ENCODE measurements around the gene STK10. TPM values are rescaled to one million over a fixed set of nuclear protein-coding genes. Genes with fewer than 3 reads are reported as not detected.

STK10 gene
- total and polyA plus RNA-seq, 2 experiments from 2014 or later: 21.2 to 28.9 TPM

DNA sequence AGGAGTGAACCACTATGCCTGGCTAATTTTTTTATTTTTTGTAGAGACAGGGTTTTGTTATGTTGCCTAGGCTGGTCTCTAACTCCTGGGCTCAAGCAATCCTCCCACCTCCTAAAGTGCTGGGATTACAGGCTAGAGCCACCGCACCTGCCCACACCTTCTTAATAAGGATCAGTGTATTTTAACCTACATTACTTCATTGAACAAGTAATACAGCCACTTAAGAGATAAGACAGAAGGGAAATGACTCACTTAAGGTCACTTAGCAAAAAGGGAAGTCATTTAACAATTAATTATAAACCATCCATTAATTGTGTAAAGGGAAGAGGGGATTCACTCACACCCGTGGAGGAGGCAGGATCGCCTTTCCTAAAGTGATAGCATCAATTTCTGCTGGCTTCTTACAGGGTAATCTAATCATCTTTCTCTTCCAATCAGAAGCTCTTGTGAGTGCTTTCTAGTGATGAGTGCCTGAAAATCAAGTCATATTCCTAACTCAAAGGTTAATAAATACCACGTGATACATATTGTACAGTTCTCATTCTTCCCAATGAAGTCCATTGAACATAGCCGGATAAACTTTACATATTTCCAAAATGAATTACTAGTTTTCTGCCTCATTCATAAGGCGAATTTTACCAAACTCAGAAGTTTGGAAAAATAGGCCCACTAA, 185.0 kb downstream of the STK10 start:
- peaks cover 33% of the 10 kb centered on the region for H3K4me1 ChIP-seq (ENCODE audit: insufficient read depth)
- no peaks in the 10 kb centered on the region for H3K27me3 ChIP-seq (replicated peaks; ENCODE audit: insufficient read depth)
- peaks cover 38% of the 10 kb centered on the region for H3F3A ChIP-seq (ENCODE audit: insufficient read depth)
- H3K27ac ChIP-seq: 0 out of 2 replicates have a peak overlapping the region, but pooled peaks have one; percentile 14
- no peak overlapping the region for H2AFZ ChIP-seq
- no peak for DNase-seq
- TF ChIP-seq EZH2 (IDR thresholded peaks at IDR 0.05; ENCODE audit: insufficient read depth, poor library complexity, severe bottlenecking): no peak
- TF ChIP-seq EZH2phosphoT487 (IDR thresholded peaks at IDR 0.05; ENCODE audit: insufficient read depth, low read depth): no peak
- peak overlapping the region; percentile 92; the same call in 1 of the 2 replicates for H3K4me3 ChIP-seq
- H3K79me2 ChIP-seq (ENCODE audit: insufficient read depth): peaks cover 89% of the 10 kb centered on the region
- H3K9me3 ChIP-seq (ENCODE audit: low read depth): no peaks in the 10 kb centered on the region
- H4K20me1 ChIP-seq (ENCODE audit: insufficient read depth): peaks cover 42% of the 10 kb centered on the region
- H3K9ac ChIP-seq: no peak overlapping the region
- WGBS, 2 experiments (ENCODE audit: low coverage in 1 of 2, low lambda C conversion rate in 2 of 2, missing lambda C conversion rate in 2 of 2): 75 to 76% methylated on average over 6 of the region's 6 CpGs
- peak overlapping the region; percentile 98 for H3K4me2 ChIP-seq (ENCODE audit: unreplicated experiment)
- no peaks in the 10 kb centered on the region for H3K9me2 ChIP-seq (ENCODE audit: insufficient read depth)
- in situ Hi-C loops (cut with MboI): no loop called here
- no peaks in the 10 kb centered on the region for H3K36me3 ChIP-seq (ENCODE audit: low read depth)

- Histone ChIP-seq H3K79me2 (ENCODE audit: insufficient read depth) (peaks cover 91% of the 10 kb centered on the region), H3K9me2 (ENCODE audit: insufficient read depth) (no peaks in the 10 kb centered on the region), H3K9me3 (ENCODE audit: low read depth) (no peaks in the 10 kb centered on the region), H3K9ac (no peak overlapping the region), H3K36me3 (ENCODE audit: low read depth) (no peaks in the 10 kb centered on the region), H4K20me1 (ENCODE audit: insufficient read depth) (peaks cover 49% of the 10 kb centered on the region), H3F3A (ENCODE audit: insufficient read depth) (peaks cover 32% of the 10 kb centered on the region), H3K4me3 (no peak overlapping the region), H3K4me1 (ENCODE audit: insufficient read depth) (peaks cover 26% of the 10 kb centered on the region), H3K4me2 (ENCODE audit: unreplicated experiment) (no peak overlapping the region), H3K27ac (no peak overlapping the region), H3K27me3 (replicated peaks; ENCODE audit: insufficient read depth) (no peaks in the 10 kb centered on the region), H2AFZ (no peak overlapping the region)
- TF ChIP-seq EZH2 (IDR thresholded peaks at IDR 0.05; ENCODE audit: insufficient read depth, poor library complexity, severe bottlenecking) (no peak), EZH2phosphoT487 (IDR thresholded peaks at IDR 0.05; ENCODE audit: insufficient read depth, low read depth) (no peak)
- 58 to 63% methylated on average over 1 to 2 of the region's 2 CpGs for WGBS, 2 experiments (ENCODE audit: low coverage in 1 of 2, low lambda C conversion rate in 2 of 2, missing lambda C conversion rate in 2 of 2)
- in situ Hi-C loops (cut with MboI): no loop called here
- peak; percentile 60 for DNase-seq
Observed at GRCh38 chr5:172002310-172002709, 185.7 kb downstream of the STK10 start.

- no peak for DNase-seq
- H3K4me2 ChIP-seq (ENCODE audit: unreplicated experiment): no peak overlapping the region
- H3K27ac ChIP-seq: no peak overlapping the region
- H3K9me2 ChIP-seq (ENCODE audit: insufficient read depth): no peaks in the 10 kb centered on the region
- peaks cover 62% of the 10 kb centered on the region for H4K20me1 ChIP-seq (ENCODE audit: insufficient read depth)
- H3K4me1 ChIP-seq (ENCODE audit: insufficient read depth): peaks cover 30% of the 10 kb centered on the region
- peaks cover 100% of the 10 kb centered on the region for H3K79me2 ChIP-seq (ENCODE audit: insufficient read depth)
- no peaks in the 10 kb centered on the region for H3K9me3 ChIP-seq (ENCODE audit: low read depth)
- TF ChIP-seq EZH2 (IDR thresholded peaks at IDR 0.05; ENCODE audit: insufficient read depth, poor library complexity, severe bottlenecking) (no peak), EZH2phosphoT487 (IDR thresholded peaks at IDR 0.05; ENCODE audit: insufficient read depth, low read depth) (no peak)
- no peak overlapping the region for H2AFZ ChIP-seq
- no peak overlapping the region for H3K9ac ChIP-seq
- H3K27me3 ChIP-seq (replicated peaks; ENCODE audit: insufficient read depth): no peaks in the 10 kb centered on the region
- 86 to 89% methylated on average over 5 of the region's 5 CpGs for WGBS, 2 experiments (ENCODE audit: low coverage in 1 of 2, low lambda C conversion rate in 2 of 2, missing lambda C conversion rate in 2 of 2)
- in situ Hi-C loops (cut with MboI): no loop called here
- H3F3A ChIP-seq (ENCODE audit: insufficient read depth): peaks cover 19% of the 10 kb centered on the region
- H3K4me3 ChIP-seq: no peak overlapping the region
- 0 out of 2 replicates have a peak, but pooled peaks cover 6% of the 10 kb centered on the region for H3K36me3 ChIP-seq (ENCODE audit: low read depth)
Observed at GRCh38 chr5:171999877-172000276, 188.1 kb downstream of the STK10 start.

- Histone ChIP-seq H3F3A (ENCODE audit: insufficient read depth) (peaks cover 11% of the 10 kb centered on the region; the same call in 1 of the 2 replicates), H4K20me1 (ENCODE audit: insufficient read depth) (peaks cover 62% of the 10 kb centered on the region), H3K79me2 (ENCODE audit: insufficient read depth) (peaks cover 100% of the 10 kb centered on the region), H3K27me3 (replicated peaks; ENCODE audit: insufficient read depth) (no peaks in the 10 kb centered on the region), H2AFZ (no peak overlapping the region), H3K36me3 (ENCODE audit: low read depth) (0 out of 2 replicates have a peak, but pooled peaks cover 6% of the 10 kb centered on the region), H3K4me2 (ENCODE audit: unreplicated experiment) (no peak overlapping the region), H3K4me3 (no peak overlapping the region), H3K4me1 (ENCODE audit: insufficient read depth) (peaks cover 22% of the 10 kb centered on the region), H3K9me2 (ENCODE audit: insufficient read depth) (no peaks in the 10 kb centered on the region), H3K9ac (no peak overlapping the region), H3K9me3 (ENCODE audit: low read depth) (no peaks in the 10 kb centered on the region), H3K27ac (no peak overlapping the region)
- DNase-seq: no peak
- 93 to 100% methylated on average over 2 of the region's 2 CpGs for WGBS, 2 experiments (ENCODE audit: low coverage in 1 of 2, low lambda C conversion rate in 2 of 2, missing lambda C conversion rate in 2 of 2)
- in situ Hi-C loops (cut with MboI): no loop called here
- TF ChIP-seq EZH2 (IDR thresholded peaks at IDR 0.05; ENCODE audit: insufficient read depth, poor library complexity, severe bottlenecking): no peak
- no peak for TF ChIP-seq EZH2phosphoT487 (IDR thresholded peaks at IDR 0.05; ENCODE audit: insufficient read depth, low read depth)
Observed at GRCh38 chr5:171999100-171999499, 188.9 kb downstream of the STK10 start.
